ENCODE data around the gene SHB. TPM values are rescaled to one million over a fixed set of nuclear protein-coding genes. Genes with fewer than 3 reads are reported as not detected.

The SHB gene
- total and polyA plus RNA-seq, 2 of the 8 experiments (the other 6 are each of a cell fraction or from before 2014, with no cell fraction given): 4.1 to 12.6 TPM

DNA sequence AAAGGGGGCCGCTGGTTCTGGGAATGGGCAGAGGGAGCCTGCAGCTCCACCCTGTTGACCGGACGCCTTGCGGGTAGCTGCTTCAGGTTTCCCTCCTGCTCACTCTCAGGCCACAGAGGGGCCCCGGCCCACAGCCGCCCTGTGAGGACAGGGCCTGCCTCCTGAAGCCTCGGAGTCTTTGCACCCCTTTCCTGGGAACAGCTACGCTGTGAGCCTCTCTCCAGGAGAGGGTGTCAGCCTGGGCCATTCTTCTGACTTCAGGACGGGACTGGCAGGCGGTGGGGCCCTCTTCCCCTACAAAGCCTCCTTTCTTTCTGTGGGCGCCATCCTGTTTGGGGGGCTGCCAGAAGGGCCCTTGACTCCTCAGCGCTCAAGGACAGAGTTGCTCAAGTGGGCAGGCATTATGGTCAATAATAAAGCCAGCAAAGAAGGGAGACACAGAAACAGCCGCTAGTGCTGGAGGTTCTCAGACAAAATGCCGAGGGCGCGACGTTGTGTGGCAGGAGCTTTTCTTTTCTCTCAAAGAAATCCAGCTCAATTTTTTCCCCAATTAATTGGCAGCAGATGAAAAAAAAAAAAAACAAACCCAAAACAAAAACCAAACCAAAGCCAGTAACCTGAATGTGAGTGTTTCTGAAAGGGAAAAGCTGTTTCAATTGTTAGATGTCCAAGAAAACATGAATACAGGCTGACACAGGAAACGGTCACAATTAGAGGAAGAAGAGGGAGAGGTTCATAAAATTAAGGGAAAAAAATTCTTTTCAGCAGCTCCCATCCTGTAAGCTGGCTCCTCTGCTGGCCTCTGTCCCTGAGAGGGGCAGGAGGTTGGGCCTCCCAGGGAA lies 152.3 kb downstream of the SHB start (continued):
- TF ChIP-seq FOSL1 (IDR thresholded peaks at IDR 0.05; ENCODE audit: insufficient read depth, low read depth, low read length) (no peak), GABPA (IDR thresholded peaks at IDR 0.05; ENCODE audit: borderline replicate concordance, insufficient read depth, low read length) (no peak), SP4 (IDR thresholded peaks at IDR 0.05; ENCODE audit: low read length) (no peak), SIX5 (IDR thresholded peaks at IDR 0.05; ENCODE audit: low read depth, low read length) (no peak)
